Measurements from ENCODE around the gene UTS2R. TPM values are rescaled to one million over a fixed set of nuclear protein-coding genes. Genes with fewer than 3 reads are reported as not detected.

The UTS2R gene
- total and polyA plus RNA-seq, 12 donors = not detected

DNA sequence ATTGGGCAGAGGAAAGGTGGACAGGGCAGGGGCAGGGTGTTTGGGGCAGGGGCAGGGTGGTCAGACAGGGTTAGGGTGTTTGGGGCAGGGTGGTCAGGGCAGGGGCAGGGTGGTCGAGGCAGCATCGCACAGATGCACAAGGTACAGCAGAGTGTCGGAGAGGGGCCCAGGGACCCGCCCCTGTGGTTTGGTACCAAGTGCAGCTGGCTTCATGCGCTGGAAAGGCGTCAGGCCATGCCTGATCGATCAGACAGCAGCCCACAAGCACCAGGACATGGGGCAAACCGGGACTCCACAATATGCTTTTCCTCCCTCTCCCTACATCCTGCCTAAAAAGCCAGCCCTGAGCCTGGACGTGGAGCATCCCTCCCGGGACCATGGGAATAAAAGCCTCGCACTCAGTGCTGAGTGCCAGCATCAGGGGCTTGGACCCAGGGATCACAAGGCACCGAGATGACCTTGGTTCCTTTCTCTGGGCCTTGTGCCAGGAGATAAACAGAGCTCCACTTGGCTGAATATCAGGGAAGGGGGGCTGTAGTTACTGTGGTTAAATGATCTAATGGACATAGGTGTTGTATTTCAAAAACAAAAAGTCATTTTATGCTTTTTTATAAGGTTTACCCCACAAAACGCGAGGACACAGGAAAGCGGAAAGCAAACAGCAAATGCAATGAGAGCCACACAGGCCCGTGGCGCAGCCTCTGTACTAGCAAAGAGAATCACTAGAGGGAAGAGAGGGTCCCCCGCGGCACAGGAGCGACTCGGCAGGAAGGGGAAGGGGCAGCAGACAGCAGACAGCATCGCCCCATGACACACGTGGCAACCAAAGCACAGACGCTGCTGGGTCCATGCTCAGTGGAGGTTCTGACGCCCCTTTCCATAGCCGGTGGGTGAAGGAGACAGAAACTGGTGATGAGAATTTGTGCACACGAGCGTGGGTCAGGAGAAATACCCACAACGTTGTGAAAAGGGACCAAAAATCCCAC lies 41.3 kb downstream of the UTS2R start:
- Histone ChIP-seq H3K27me3 (no peaks in the 10 kb centered on the region), H3K9me3 (replicated peaks in 1 of 3) (no peaks in the 10 kb centered on the region), H3K27ac (no peak overlapping the region), H3K4me1 (replicated peaks in 1 of 2) (peaks cover 4 to 17% of the 10 kb centered on the region in 2 donors), H3K4me3 (no peak overlapping the region), H3K36me3 (replicated peaks in 1 of 2) (peaks cover 0 to 10% of the 10 kb centered on the region in 2 donors)
- intact Hi-C loops (cut with DNase I) = loop anchor here in 1 of 2 donors (5.0 kb wide), 1 partner anchor 61 kb away; no protein-coding TSS in a partner anchor
- no peak for TF ChIP-seq CTCF (IDR thresholded peaks at IDR 0.05)
- TF ChIP-seq POLR2A (IDR thresholded peaks at IDR 0.05) = no peak
- 78 to 87% (median 83%) methylated on average over 21 to 29 of the region's 29 CpGs for WGBS, 4 donors
- peak in 4 of 7 donors; percentile 36 to 52 (median 42) for DNase-seq

- DNase-seq = peak; percentile 69 to 82 (median 77)
- intact Hi-C loops (cut with DNase I) = loop anchor here (1.0 to 5.0 kb wide), 2 partner anchors 62 to 63 kb away; no protein-coding TSS in a partner anchor
- Histone ChIP-seq H3K27ac (no peak overlapping the region), H3K9me3 (replicated peaks in 1 of 3) (no peaks in the 10 kb centered on the region), H3K36me3 (replicated peaks in 1 of 2) (peaks cover 0 to 7% of the 10 kb centered on the region in 2 donors), H3K4me1 (replicated peaks in 1 of 2) (peaks cover 6 to 27% of the 10 kb centered on the region in 2 donors), H3K4me3 (no peak overlapping the region), H3K27me3 (no peaks in the 10 kb centered on the region)
- 21 to 28% (median 25%) methylated on average over 25 to 38 of the region's 38 CpGs for WGBS, 4 donors
- TF ChIP-seq POLR2A (IDR thresholded peaks at IDR 0.05) (no peak), CTCF (IDR thresholded peaks at IDR 0.05) (peak; percentile 44 to 86 (median 70))
Observed at GRCh38 chr17:82414548-82415281, 43.1 kb downstream of the UTS2R start.

GRCh38 chr17:82415336-82415735 lies 43.8 kb downstream of the UTS2R start:
- DNase-seq = no peak
- Histone ChIP-seq H3K27me3 (no peaks in the 10 kb centered on the region), H3K9me3 (replicated peaks in 1 of 3) (no peaks in the 10 kb centered on the region), H3K4me3 (no peak overlapping the region), H3K4me1 (replicated peaks in 1 of 2) (peaks cover 6 to 27% of the 10 kb centered on the region in 2 donors), H3K27ac (no peak overlapping the region), H3K36me3 (replicated peaks in 1 of 2) (peaks cover 0 to 7% of the 10 kb centered on the region in 2 donors)
- TF ChIP-seq POLR2A (IDR thresholded peaks at IDR 0.05) = no peak
- TF ChIP-seq CTCF (IDR thresholded peaks at IDR 0.05) = no peak
- intact Hi-C loops (cut with DNase I) = no loop called here
- WGBS, 4 donors = 88 to 91% (median 90%) methylated on average over 24 to 26 of the region's 26 CpGs

DNA sequence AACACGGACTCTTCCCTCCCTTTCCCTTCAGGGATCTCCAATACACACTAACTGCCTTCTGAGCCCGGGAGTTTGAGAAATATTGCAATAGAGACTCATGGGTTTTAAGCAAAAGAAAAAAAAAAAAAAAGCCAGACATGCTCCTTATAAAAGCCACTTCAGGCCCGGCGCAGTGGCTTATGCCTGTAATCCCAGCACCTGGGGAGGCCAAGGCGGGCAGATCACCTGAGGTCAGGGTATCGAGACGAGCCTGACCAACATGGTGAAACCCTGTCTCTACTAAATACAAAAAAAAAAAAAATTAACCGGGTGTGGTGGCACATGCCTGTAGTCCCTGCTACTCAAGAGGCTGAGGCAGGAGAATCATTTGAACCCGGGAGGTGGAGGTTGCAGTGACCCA lies 44.2 kb downstream of the UTS2R start:
- Histone ChIP-seq H3K27me3 (no peaks in the 10 kb centered on the region), H3K27ac (no peak overlapping the region), H3K36me3 (replicated peaks in 1 of 2) (peaks cover 0 to 7% of the 10 kb centered on the region in 2 donors), H3K9me3 (replicated peaks in 1 of 3) (no peaks in the 10 kb centered on the region), H3K4me3 (no peak overlapping the region), H3K4me1 (replicated peaks in 1 of 2) (peaks cover 6 to 27% of the 10 kb centered on the region in 2 donors)
- intact Hi-C loops (cut with DNase I) = no loop called here
- DNase-seq = no peak
- 91 to 99% (median 93%) methylated on average over 9 of the region's 9 CpGs for WGBS, 4 donors
- TF ChIP-seq CTCF (IDR thresholded peaks at IDR 0.05) = no peak
- no peak for TF ChIP-seq POLR2A (IDR thresholded peaks at IDR 0.05)

Data from adrenal gland (tissue), 12 donors.